Activated CD8-positive, alpha-beta T cell treated with anti-CD3 and anti-CD28 coated beads, Interleukin-2, amount 10 ng/mL, durations not matched to agents 7 days and 5 days (primary cell): ENCODE results near the gene WBP1L. TPM values are rescaled to one million over a fixed set of nuclear protein-coding genes. Genes with fewer than 3 reads are reported as not detected.
"Not testable (repeated sequence)": the region's sequence is repeated elsewhere in the genome, so short reads cannot be mapped to it uniquely, and the experiment has no call there.

Source experiments
- ATAC-seq: fragments of 150-1000 bp; cut with Tn5 transposase; one replicate; pipeline ENCODE4 v1.10.0; 2021; ENCODE audit warnings: moderate library complexity
- CTCF ChIA-PET: fragments of 350-600 bp; sonication (Branson Sonifier 250); formaldehyde crosslinking; loops from one replicate; lab custom pipeline; 2021; ENCODE audit warnings: antibody characterized with exemption; lab: Charles Lee
- POLR2A ChIA-PET: fragments of 350-600 bp; sonication (Branson Sonifier 250); formaldehyde crosslinking; loops from one replicate; lab custom pipeline; 2021; ENCODE audit warnings: antibody characterized with exemption; lab: Charles Lee
- DNase-seq: peaks from one replicate; pipeline ENCODE4 v3.0.0-alpha.2; 2020
- H3K27ac Mint-ChIP-seq: one replicate; pipeline ENCODE4 v1.8.0; 2021; ENCODE audit warnings: mild to moderate bottlenecking, mixed read lengths
- H3K27me3 Mint-ChIP-seq: one replicate; pipeline ENCODE4 v1.8.0; 2021; ENCODE audit warnings: low read depth, mixed read lengths
- H3K36me3 Mint-ChIP-seq: one replicate; pipeline ENCODE4 v1.8.0; 2021; ENCODE audit warnings: low read depth, mixed read lengths
- H3K4me1 Mint-ChIP-seq: one replicate; pipeline ENCODE4 v1.8.0; 2021; ENCODE audit warnings: low read depth, mixed read lengths
- H3K4me3 Mint-ChIP-seq: one replicate; pipeline ENCODE4 v1.8.0; 2021; ENCODE audit warnings: mild to moderate bottlenecking, mixed read lengths
- H3K9me3 Mint-ChIP-seq: one replicate; pipeline ENCODE4 v1.8.0; 2022; ENCODE audit warnings: mixed read lengths; ENCODE audit not compliant: insufficient read depth
- total RNA-seq, 2 experiments: library from RNA; stranded (reverse); gene quantifications; one replicate each; pipeline ENCODE4 v1.2.3, GENCODE V29; 2021

The WBP1L gene
- total RNA-seq, 2 experiments from 2014 or later = 25.7 to 25.9 TPM

DNA sequence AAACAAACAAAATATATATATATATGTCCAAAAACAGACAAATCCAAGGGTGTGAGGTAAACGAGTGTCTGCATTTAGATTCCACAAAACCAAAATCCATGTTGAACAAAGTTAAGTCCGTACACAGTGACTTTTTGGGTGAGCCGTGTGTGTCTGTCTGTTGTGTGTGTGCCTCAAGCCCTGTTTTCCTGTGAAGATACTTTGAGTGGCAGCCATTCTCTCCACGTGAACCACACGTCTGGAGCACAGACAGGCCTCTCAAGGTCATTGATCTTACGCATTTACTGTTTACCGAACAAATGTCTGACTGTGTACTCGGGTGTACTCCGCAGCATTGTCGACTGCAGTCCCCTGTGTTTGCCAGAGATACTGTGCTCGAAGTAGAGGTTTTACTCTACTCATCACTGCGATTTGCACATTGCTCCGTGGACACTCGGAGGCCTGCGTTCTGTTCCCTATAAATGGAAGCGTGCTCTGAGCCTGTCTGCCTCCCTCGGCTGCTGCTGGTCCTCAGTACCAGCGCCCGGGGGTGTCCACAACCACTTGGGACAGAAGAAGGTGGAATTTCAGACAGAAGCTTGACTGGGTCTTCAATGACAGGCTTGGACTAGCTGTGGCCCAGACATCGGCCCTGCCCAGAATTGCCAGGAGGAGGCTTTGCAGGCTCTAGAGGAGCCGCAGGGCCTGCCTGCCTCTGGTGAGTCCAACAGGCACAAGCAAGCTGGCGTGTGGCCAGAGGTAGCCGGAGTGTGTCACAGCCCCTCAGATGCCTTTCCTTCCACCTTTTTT lies 71.3 kb downstream of the WBP1L start:
- CTCF ChIA-PET = no interaction called here
- DNase-seq (no peak), ATAC-seq (no peak)
- Mint-ChIP-seq H3K36me3 (peaks cover 36% of the 10 kb centered on the region), H3K9me3 (no peaks in the 10 kb centered on the region), H3K4me1 (peaks cover 37% of the 10 kb centered on the region), H3K4me3 (no peak overlapping the region), H3K27ac (no peak overlapping the region), H3K27me3 (no peaks in the 10 kb centered on the region)
- POLR2A ChIA-PET = no interaction called here

DNA sequence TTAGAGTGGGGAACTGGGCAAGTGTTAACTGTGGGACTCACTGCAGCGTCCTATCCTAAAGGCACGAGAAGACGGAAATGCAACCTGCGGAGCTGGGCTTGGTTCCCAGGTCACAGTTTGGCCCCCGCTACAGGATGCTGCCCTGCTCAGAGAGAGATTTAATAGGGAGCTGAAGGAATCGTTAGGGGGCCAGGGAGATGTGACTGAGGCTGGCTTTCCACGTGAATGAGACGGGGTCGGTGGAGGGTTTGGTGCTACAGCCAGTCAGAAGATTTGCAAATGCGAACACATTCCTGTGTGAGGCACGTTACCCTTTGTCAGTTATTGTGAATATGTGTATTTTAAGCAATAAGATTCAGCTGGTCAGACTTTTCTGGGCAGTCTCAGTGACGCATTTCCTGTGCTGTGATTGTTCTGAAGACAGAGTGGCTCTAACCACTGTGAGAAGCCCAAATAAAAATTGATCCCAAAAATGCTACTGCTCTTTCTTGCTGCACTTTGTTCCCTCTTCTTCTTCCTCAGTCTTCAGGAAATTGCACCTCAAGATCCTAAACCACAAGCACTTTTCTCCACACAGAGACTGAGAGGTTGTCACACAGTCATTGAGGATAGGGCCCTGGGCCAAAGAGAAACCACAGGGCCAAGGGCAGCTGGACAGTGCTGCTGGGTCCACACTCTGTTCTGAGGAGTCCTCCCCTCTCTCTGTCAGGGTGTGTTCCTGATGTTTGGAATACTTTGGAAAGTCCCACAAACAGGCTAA lies 72.2 kb downstream of the WBP1L start:
- ChIA-PET POLR2A (no interaction called here), CTCF (no interaction called here)
- Mint-ChIP-seq H3K9me3 (no peaks in the 10 kb centered on the region), H3K27ac (peak overlapping the region; percentile 45), H3K36me3 (peaks cover 34% of the 10 kb centered on the region), H3K4me3 (no peak overlapping the region), H3K4me1 (peaks cover 35% of the 10 kb centered on the region), H3K27me3 (no peaks in the 10 kb centered on the region)
- DNase-seq (no peak), ATAC-seq (no peak)

DNA sequence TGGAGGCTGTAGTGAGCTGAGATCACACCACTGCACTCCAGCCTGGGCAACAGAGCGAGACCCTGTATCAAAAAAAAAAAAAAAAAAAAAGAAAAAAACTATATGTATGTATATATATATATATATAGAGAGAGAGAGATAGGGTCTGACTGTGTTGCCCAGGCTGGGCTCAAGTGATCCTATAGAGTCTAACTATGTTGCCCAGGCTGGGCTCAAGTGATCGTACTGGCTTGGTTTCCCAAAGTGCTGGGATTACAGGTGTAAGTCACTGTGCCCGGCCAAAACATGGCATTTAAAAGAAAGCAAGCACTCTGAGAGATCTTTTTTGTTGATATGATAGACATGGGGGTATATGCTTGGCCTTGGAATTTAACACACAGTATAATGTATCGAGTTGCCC lies 73.4 kb downstream of the WBP1L start:
- peaks cover 24% of the 10 kb centered on the region for H3K4me1 Mint-ChIP-seq
- no peak for ATAC-seq

DNA sequence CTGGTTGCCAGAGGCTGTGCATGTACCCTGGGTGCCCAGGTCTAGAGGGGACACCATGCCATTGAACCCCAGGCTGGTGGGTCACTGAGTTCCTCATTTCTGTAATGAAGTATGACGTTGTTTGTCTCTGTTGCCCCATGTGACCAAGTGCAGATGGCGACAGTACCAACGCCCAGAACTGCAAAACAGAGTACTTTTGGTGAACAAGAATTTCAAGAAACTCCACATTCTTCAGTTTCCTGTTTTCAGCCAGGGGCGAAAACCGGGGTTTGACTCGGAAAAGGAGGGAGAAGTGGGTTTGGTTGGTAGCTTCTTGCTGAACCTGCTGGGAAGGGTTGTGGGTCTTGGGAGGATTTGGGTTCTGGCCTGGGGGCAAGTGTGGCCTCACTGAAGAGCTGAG lies 75.3 kb downstream of the WBP1L start:
- peaks cover 5% of the 10 kb centered on the region for H3K36me3 Mint-ChIP-seq
- POLR2A ChIA-PET = no interaction called here
- H3K4me1 Mint-ChIP-seq = peaks cover 8% of the 10 kb centered on the region
- H3K9me3 Mint-ChIP-seq = no peaks in the 10 kb centered on the region
- no peak overlapping the region for H3K4me3 Mint-ChIP-seq
- CTCF ChIA-PET = no interaction called here
- H3K27ac Mint-ChIP-seq = no peak overlapping the region
- H3K27me3 Mint-ChIP-seq = no peaks in the 10 kb centered on the region
- ATAC-seq = no peak
- DNase-seq = no peak

More for the DNA sequence above, 73.4 kb downstream of the WBP1L start:
- peaks cover 23% of the 10 kb centered on the region for H3K36me3 Mint-ChIP-seq
- H3K4me3 Mint-ChIP-seq = no peak overlapping the region
- H3K27me3 Mint-ChIP-seq = no peaks in the 10 kb centered on the region
- no peaks in the 10 kb centered on the region for H3K9me3 Mint-ChIP-seq
- ChIA-PET POLR2A (no interaction called here), CTCF (no interaction called here)
- peak overlapping the region; percentile 39 for H3K27ac Mint-ChIP-seq
- no peak for DNase-seq

DNA sequence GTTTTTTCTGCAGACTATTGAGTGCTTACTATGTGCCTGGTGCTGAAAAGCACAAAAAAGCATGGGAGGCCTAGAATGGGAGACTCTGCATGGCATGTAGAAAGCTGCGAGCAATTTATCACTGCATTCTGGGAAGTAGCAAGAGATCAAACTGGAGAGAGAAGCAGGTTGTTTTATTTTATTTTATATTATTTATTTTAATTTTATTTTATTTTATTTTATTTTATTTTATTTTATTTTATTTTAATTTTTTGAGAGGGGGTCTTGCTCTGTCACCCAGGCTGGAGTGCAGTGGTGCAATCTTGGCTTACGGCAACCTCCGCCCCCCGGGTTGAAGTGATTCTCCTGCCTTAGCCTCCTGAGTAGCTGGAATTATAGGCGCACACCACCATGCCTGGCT lies 76.3 kb downstream of the WBP1L start:
- H3K27ac Mint-ChIP-seq, DNase-seq, POLR2A ChIA-PET, H3K9me3 Mint-ChIP-seq, H3K27me3 Mint-ChIP-seq, H3K36me3 Mint-ChIP-seq, ATAC-seq, CTCF ChIA-PET, H3K4me3 Mint-ChIP-seq, H3K4me1 Mint-ChIP-seq: not testable (repeated sequence)

DNA sequence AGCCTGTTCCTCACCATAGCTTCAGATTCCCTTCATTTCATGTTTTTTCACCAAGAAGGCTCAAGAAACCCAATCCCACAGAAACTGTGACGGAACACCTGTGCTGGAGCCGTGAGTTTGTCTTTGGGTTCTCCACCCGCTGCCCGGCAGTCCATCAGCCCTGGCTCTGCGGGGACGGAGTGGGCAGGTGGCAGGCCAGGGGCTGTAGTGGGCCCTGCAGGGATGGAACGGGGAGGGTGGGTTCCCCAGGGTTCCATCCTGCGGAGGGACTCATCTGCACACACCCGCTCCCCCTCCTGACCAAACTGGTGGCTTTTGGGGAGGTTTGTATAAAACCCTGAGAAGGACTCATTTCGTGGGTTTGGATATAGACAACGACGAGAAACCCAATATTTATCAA lies 78.5 kb downstream of the WBP1L start:
- ATAC-seq (no peak), DNase-seq (no peak)
- no peak overlapping the region for H3K27ac Mint-ChIP-seq
- H3K4me1 Mint-ChIP-seq = no peaks in the 10 kb centered on the region
- no peaks in the 10 kb centered on the region for H3K9me3 Mint-ChIP-seq
- POLR2A ChIA-PET = no interaction called here
- H3K4me3 Mint-ChIP-seq = no peak overlapping the region
- CTCF ChIA-PET = interaction anchor here (2.2 kb wide), 1 partner anchor 95 kb away, joined by 6 read pairs; the partner anchor contains the start of gene CNNM2
- no peaks in the 10 kb centered on the region for H3K36me3 Mint-ChIP-seq
- no peaks in the 10 kb centered on the region for H3K27me3 Mint-ChIP-seq

DNA sequence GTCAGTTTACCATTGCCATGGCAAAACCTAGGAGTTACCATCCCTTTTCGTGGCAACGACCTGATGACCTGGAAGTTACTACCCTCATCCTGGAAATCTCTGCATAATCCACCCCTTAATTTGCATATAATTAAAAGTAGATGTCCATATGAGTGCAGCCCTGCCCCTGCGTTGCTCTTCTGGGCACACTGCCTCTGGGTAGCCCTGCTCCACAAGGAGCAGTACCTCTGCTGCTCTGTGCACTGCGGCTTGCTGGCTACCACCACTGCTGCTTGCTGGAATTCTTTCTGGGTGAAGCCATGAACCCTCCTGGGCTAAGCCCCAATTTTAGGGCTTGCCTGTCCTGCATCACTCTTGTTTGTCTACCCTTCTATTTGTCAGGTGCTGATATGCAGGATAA lies 80.9 kb downstream of the WBP1L start:
- Mint-ChIP-seq H3K4me3 (no peak overlapping the region), H3K27me3 (no peaks in the 10 kb centered on the region), H3K9me3 (no peaks in the 10 kb centered on the region), H3K27ac (no peak overlapping the region), H3K36me3 (no peaks in the 10 kb centered on the region), H3K4me1 (no peaks in the 10 kb centered on the region)
- ATAC-seq = no peak
- DNase-seq = no peak
- ChIA-PET CTCF (no interaction called here), POLR2A (no interaction called here)

DNA sequence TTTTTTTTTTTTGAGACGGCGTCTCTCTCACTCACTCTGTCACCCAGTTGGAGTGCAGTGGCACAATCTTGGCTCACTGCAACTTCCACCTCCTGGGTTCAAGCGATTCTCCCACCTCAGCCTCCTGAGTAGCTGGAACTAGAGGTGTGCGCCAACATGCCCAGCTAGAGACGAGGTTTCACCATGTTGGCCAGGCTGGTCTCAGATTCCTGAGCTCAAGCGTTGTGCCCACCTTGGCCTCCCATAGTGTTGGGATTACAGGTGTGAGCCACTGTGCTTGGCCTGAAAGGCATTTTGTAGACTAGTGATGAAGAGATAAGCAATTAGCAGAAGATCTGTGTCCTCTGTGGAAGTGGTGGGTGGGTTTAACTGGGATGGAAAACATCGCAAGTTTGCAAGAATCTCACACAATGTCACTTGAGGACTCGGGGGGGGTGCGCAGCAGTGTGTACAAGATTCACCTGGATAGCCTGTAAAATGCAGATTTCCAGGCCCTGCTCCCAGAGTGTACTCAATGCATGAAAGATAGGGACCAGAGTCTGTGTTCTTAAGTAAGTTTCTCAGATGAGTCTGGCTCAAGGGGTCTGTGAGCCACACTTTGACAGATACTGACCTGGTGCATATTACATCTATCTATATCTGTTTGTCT lies 82.5 kb downstream of the WBP1L start:
- ChIA-PET CTCF (no interaction called here), POLR2A (no interaction called here)
- ATAC-seq = no peak
- Mint-ChIP-seq H3K4me3 (no peak overlapping the region), H3K27ac (no peak overlapping the region), H3K36me3 (no peaks in the 10 kb centered on the region), H3K9me3 (no peaks in the 10 kb centered on the region), H3K4me1 (no peaks in the 10 kb centered on the region), H3K27me3 (no peaks in the 10 kb centered on the region)
- DNase-seq = no peak

DNA sequence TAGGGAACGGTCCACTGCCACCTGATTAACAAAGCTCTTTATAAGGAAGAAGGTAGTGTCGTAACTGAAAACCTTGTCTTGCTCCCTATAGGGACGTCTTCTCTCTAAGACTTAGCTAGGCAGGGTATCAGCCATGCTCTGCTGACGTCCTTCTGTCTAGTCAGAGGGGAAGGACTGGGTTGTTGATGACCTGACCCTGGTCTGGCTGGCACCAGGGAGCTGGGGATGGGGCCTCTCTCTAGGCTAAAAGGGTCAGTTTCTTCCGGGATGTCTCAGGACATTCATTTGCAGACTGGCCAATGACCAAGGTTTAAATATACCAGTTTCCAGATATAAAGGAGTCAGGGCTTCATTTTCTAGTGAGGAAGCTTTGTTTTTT lies 83.8 kb downstream of the WBP1L start:
- Mint-ChIP-seq H3K27me3 (no peaks in the 10 kb centered on the region), H3K9me3 (no peaks in the 10 kb centered on the region), H3K36me3 (no peaks in the 10 kb centered on the region), H3K4me1 (no peaks in the 10 kb centered on the region), H3K27ac (no peak overlapping the region), H3K4me3 (no peak overlapping the region)
- DNase-seq = no peak
- ChIA-PET POLR2A (no interaction called here), CTCF (interaction anchor here (1.1 kb wide), 1 partner anchor 14 kb away, joined by 3 read pairs; no protein-coding TSS in a partner anchor)
- ATAC-seq = no peak

DNA sequence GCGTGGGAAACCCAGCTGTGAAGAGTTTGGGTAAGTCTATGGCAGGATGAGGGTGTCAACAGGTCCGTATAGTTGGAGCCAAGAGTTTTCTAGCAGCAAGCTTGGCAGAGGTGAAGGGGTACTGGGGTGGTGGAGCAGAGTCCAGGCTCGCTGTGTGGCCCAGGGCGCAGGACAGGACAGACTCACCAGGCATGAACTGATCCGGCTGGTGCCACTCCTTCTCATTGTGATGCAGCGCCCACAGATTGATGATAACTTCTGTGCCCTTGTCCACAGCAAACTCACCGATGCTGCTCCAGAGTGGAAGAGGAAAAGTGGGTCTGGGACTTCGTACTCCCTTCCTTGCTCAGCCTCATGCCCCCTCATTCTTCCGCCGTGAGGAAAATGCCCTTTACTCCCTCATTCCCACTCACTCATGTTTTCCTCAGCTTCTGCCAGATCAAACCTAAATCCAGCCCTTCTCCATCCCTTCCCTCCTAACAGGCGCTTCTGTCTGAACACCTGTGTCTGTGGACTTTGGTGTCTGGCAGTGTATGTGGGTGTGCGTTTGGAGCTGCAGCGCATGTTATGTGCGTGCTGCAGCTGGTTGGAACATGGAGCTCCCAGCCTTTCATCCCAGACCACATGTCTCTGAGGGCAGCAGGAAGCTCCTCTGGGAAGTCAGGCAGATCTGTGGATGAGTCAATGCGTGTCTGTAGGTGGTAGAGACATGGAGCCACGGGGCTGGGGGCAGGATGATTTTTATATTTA lies 87.7 kb downstream of the WBP1L start:
- Mint-ChIP-seq H3K36me3 (no peaks in the 10 kb centered on the region), H3K27ac (no peak overlapping the region), H3K9me3 (no peaks in the 10 kb centered on the region), H3K4me3 (no peak overlapping the region), H3K4me1 (no peaks in the 10 kb centered on the region), H3K27me3 (no peaks in the 10 kb centered on the region)
- ChIA-PET CTCF (interaction anchor here (2.2 kb wide), 1 partner anchor 70 kb away, joined by 10 read pairs; no protein-coding TSS in a partner anchor), POLR2A (no interaction called here)
- DNase-seq = no peak
- ATAC-seq = no peak

DNA sequence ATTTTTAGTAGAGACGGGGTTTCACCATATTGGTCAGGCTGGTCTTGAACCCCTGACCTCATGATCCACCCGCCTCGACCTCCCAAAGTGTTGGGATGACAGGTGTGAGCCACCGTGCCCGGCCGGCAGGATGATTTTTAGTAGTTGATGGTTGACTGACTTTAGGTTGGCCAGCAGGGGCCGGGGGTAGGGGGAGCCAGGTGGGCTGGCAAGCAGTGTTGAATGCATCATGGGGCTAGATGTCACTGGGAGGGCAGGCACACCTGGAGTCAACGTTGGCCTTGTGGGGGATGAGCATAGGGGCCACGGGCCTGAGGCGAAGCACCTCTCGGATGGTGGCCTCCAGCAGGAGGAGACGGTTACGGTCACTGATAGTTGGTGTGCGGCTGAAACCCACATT lies 88.5 kb downstream of the WBP1L start:
- no peak overlapping the region for H3K27ac Mint-ChIP-seq
- DNase-seq (no peak), ATAC-seq (no peak)
- no peaks in the 10 kb centered on the region for H3K36me3 Mint-ChIP-seq
- POLR2A ChIA-PET = no interaction called here
- no peaks in the 10 kb centered on the region for H3K9me3 Mint-ChIP-seq
- H3K27me3 Mint-ChIP-seq = no peaks in the 10 kb centered on the region
- CTCF ChIA-PET = interaction anchor here (2.2 kb wide), 1 partner anchor 69 kb away, joined by 10 read pairs; no protein-coding TSS in a partner anchor
- H3K4me3 Mint-ChIP-seq = no peak overlapping the region
- no peaks in the 10 kb centered on the region for H3K4me1 Mint-ChIP-seq
